ENCODE measurements around the gene TCF3. TPM values are rescaled to one million over a fixed set of nuclear protein-coding genes. Genes with fewer than 3 reads are reported as not detected.

The TCF3 gene
- total RNA-seq, 6 experiments from 2014 or later = 11.0 to 30.1 (median 15.9) TPM

GRCh38 chr19:1653300-1653628, 849 bp upstream of the TCF3 start:
- Histone ChIP-seq H3K4me3 (peak overlapping the region; percentile 58 to 63 (median 59)), H3K9me3 (no peaks in the 10 kb centered on the region), H3K36me3 (no peaks in the 10 kb centered on the region), H3K27ac (peak overlapping the region; percentile 87 to 100 (median 100)), H3K27me3 (no peaks in the 10 kb centered on the region), H3K4me1 (peaks cover 0 to 4% (median 0%) of the 10 kb centered on the region in 4 donors)
- intact Hi-C loops (cut with DNase I) = no loop called here
- TF ChIP-seq CTCF (IDR thresholded peaks at IDR 0.05) (no peak), POLR2A (IDR thresholded peaks at IDR 0.05) (no peak)
- 28% methylated on average over 18 of the region's 18 CpGs for WGBS (ENCODE audit: insufficient coverage, low coverage, low lambda C conversion rate, missing lambda C conversion rate)
- DNase-seq (no peak), ATAC-seq (no peak)

- H3K9me3 ChIP-seq = no peaks in the 10 kb centered on the region
- TF ChIP-seq CTCF (IDR thresholded peaks at IDR 0.05) = peak in 1 of 4 donors; percentile 13
- no peak for TF ChIP-seq POLR2A (IDR thresholded peaks at IDR 0.05)
- no peaks in the 10 kb centered on the region for H3K36me3 ChIP-seq
- H3K4me3 ChIP-seq = peak overlapping the region; percentile 63 to 84 (median 81)
- WGBS (ENCODE audit: insufficient coverage, low coverage, low lambda C conversion rate, missing lambda C conversion rate) = 0% methylated on average over 8 of the region's 101 CpGs
- DNase-seq (peak in 2 of 3 donors; percentile 50 to 56), ATAC-seq (no peak)
- peak overlapping the region in 1 of 3 donors; percentile 43 for H3K27ac ChIP-seq
- intact Hi-C loops (cut with DNase I) = no loop called here
- peaks cover 0 to 4% (median 0%) of the 10 kb centered on the region in 4 donors for H3K4me1 ChIP-seq
- H3K27me3 ChIP-seq = no peaks in the 10 kb centered on the region
Measured at GRCh38 chr19:1651568-1652291, 685 bp downstream of the TCF3 start.

- peak in 1 of 3 donors; percentile 21 for DNase-seq
- Histone ChIP-seq H3K27ac (peak overlapping the region in 1 of 3 donors; percentile 43), H3K4me3 (peak overlapping the region; percentile 63 to 84 (median 81)), H3K27me3 (no peaks in the 10 kb centered on the region), H3K4me1 (peaks cover 0 to 4% (median 0%) of the 10 kb centered on the region in 4 donors), H3K36me3 (no peaks in the 10 kb centered on the region), H3K9me3 (no peaks in the 10 kb centered on the region)
- no peak for TF ChIP-seq POLR2A (IDR thresholded peaks at IDR 0.05)
- TF ChIP-seq CTCF (IDR thresholded peaks at IDR 0.05) = no peak
- 25% methylated on average over 26 of the region's 36 CpGs for WGBS (ENCODE audit: insufficient coverage, low coverage, low lambda C conversion rate, missing lambda C conversion rate)
- no peak for ATAC-seq
- intact Hi-C loops (cut with DNase I) = no loop called here
Measured at GRCh38 chr19:1650650-1651567, 1.5 kb downstream of the TCF3 start.

- H3K27me3 ChIP-seq = no peaks in the 10 kb centered on the region
- DNase-seq = peak in 1 of 3 donors; percentile 19
- intact Hi-C loops (cut with DNase I) = no loop called here
- H3K4me3 ChIP-seq = no peak overlapping the region
- H3K27ac ChIP-seq = no peak overlapping the region
- ATAC-seq = no peak
- WGBS (ENCODE audit: insufficient coverage, low coverage, low lambda C conversion rate, missing lambda C conversion rate) = 100% methylated on average over 3 of the region's 20 CpGs
- H3K36me3 ChIP-seq = no peaks in the 10 kb centered on the region
- no peak for TF ChIP-seq POLR2A (IDR thresholded peaks at IDR 0.05)
- no peak for TF ChIP-seq CTCF (IDR thresholded peaks at IDR 0.05)
- H3K4me1 ChIP-seq = peaks cover 0 to 4% (median 0%) of the 10 kb centered on the region in 4 donors
- no peaks in the 10 kb centered on the region for H3K9me3 ChIP-seq
Measured at GRCh38 chr19:1649706-1650649, 2.4 kb downstream of the TCF3 start.
